DMS53 treated with DMSO at 0.1 percent for 48 hours (cell line): Measurements from ENCODE around the gene AADACL3.
"Not testable (repeated sequence)": the region's sequence is repeated elsewhere in the genome, so short reads cannot be mapped to it uniquely, and the experiment has no call there.

Experiments used
- DNase-seq: peaks from one replicate; lab custom pipeline; 2025; ENCODE audit not compliant: unreplicated experiment; lab: John Stamatoyannopoulos, UW

AADACL3 gene, protein sequence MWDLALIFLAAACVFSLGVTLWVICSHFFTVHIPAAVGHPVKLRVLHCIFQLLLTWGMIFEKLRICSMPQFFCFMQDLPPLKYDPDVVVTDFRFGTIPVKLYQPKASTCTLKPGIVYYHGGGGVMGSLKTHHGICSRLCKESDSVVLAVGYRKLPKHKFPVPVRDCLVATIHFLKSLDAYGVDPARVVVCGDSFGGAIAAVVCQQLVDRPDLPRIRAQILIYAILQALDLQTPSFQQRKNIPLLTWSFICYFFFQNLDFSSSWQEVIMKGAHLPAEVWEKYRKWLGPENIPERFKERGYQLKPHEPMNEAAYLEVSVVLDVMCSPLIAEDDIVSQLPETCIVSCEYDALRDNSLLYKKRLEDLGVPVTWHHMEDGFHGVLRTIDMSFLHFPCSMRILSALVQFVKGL

DNA sequence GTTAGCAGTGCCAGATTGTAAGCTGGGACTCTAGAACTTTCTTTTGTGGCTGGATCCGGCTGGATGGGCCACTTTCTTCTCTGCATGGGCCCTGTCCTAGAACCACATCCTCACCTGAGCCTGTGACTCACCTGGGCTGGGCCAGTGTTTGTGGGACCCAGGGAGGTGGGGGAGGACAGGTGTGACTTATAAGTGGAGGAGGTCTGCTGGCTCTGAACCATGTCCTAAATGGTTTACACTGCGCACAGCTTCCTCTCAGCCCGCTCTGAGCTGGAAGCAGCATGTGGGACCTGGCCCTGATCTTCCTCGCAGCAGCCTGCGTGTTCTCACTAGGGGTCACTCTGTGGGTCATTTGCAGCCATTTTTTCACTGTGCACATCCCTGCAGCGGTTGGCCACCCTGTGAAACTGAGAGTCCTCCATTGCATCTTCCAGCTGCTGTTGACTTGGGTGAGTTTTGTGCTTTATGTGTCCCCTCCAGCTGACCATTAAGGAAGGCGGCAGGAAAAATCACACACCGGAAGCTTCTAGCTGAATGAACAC, at the start of gene AADACL3:
TSS of gene AADACL3 (plus strand) at position 215 of the 542 bp plus-strand sequence. CDS start at position 282, 67 bp downstream.
- DNase-seq = no peak

DNA sequence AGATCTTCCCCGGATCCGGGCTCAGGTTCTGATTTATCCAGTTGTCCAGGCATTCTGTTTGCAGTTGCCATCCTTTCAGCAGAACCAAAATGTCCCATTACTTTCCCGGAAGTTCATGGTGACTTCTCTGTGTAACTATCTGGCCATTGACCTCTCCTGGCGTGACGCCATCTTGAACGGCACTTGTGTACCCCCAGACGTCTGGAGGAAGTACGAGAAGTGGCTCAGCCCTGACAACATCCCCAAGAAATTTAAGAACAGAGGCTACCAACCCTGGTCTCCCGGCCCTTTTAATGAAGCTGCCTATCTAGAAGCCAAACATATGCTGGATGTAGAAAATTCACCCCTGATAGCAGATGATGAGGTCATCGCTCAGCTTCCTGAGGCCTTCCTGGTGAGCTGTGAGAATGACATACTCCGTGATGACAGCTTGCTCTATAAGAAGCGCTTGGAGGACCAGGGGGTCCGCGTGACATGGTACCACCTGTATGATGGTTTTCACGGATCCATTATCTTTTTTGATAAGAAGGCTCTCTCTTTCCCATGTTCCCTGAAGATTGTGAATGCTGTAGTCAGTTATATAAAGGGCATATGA, 49.7 kb upstream of the AADACL3 start:
- DNase-seq = no peak

DNA sequence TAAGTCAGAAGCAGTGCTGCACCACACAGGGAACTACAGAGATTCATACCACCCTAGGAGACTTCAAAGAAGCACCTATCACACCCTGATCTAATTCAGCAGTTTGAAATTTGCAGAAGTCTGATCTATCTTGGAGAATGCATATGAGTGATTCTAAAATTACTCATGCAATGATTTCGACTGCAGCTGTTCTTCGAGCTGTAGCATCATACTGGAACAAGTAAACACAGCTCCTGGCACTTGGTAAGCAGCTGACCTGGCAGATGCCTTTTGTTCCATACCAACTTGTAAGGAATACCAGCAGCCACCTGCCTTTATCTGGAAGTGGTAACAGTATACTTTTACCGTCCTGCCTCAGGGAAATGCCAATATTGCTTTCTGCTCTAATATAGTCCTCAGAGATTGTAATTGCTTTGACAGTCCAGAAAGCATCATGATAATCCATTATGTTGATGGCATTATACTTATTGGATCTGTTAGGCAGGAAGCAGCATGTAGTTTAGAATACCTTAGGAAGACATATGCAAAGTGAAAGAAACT, 46.3 kb upstream of the AADACL3 start:
- DNase-seq = no peak

DNA sequence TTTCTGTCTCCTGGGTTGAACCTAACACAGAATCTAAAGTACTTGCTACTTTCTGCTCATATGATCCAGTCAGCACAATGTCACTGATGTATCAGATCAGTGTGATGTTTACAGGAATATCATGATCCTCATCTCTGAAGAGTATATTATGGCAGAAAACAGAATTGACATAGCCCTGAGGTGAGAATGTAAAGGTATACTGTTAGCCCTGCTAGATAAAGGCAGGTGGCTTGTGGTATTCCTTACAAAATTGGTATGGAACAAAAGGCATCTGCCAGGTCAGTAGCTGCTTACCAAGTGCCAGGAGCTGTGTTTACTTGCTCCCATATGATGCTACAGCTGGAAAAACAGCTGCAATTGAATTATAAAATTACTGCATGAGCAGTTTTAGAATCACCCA, 41.6 kb upstream of the AADACL3 start:
- no peak for DNase-seq

DNA sequence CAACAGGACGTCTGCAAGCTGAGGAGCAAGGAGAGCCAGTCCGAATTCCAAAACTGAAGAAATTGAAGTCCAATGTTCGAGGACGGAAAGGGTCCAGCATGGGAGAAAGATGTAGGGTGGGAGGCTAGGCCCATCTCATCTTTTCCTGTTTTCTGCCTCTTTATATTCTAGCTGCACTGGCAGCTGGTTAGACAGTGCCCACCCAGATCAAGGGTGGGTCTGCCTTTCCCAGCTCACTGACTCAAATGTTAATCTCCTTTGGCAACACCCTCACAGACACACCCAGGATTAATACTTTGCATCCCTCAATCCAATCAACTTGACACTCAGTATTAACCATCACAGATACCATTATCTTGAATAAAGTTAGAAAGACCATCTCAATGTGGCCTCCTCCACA, 39.8 kb upstream of the AADACL3 start:
- DNase-seq = not testable (repeated sequence)

DNA sequence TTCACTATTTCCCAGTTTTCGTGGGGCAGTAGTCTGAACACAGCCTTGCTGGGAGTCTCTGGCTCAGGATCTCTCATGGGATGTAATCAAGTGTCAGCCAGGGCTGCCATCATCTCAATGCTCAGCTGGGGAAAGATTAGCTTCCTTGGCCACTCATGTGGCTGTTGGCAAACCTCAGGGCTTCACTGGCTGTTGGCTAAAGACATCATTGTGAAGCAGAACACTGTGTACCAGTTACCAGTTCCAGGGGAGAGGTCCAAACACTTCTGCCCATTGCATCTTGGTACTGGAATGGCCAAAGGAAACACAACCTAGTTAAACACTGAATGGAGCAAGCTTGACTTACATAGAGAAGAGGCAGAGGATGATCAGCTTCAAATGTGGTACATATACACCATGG, 38.3 kb upstream of the AADACL3 start:
- no peak for DNase-seq

DNA sequence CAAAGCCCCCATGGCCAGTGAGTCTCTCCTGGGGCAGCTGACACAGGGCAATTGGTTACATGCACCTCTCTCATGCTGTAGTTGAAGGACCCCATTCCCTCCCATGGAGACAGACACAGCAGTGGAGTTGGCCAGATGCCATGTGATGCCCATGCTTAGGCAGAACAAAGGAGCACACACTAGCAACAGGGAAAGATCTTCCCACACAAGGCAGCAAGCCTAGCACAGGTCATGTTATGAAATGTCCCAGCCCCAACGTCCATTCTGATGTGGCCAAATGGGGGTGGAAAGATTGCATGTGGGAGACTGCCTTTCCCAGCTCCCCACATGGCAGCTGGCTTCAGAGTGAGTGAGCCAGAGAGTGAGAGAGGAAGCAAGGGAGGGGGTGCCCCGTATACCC, 37.6 kb upstream of the AADACL3 start:
- DNase-seq = no peak

DNA sequence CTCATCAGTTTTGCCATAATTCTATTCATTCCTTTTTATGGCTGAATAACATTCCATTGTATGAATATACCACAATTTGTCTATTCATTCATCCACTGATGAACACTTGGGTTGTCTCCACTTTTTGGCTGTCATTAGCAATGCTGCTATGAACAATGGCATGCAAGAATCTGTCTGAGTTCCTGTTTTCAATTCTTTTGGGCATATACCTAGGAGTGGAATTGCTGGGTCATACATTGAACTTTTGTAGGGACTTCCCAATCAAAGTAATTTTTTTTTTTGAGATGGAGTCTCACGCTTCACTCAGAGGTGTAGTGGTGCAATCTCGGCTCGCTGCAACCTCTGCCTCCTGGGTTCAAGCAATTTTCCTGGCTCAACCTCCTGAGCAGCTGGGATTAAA, 37.1 kb upstream of the AADACL3 start:
- DNase-seq = no peak

DNA sequence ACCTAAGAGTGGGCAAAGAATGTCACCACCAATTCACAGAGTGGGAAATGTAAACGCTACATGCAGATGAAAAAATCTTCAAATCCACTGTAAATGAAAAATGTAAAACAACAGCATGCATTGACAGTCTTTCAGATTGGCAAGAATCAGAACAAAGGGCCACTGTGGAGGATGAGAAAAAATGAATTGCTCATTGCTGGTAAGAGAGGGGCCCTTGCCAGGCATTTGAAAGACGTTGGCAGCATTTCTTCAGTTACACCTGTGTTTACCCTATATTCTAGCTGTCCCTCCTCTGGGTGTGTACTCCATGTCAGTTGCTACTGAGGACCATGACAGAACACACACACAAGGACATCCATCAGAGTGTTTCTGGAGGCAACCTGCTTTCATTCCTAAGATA, 25.8 kb upstream of the AADACL3 start:
- DNase-seq = no peak

DNA sequence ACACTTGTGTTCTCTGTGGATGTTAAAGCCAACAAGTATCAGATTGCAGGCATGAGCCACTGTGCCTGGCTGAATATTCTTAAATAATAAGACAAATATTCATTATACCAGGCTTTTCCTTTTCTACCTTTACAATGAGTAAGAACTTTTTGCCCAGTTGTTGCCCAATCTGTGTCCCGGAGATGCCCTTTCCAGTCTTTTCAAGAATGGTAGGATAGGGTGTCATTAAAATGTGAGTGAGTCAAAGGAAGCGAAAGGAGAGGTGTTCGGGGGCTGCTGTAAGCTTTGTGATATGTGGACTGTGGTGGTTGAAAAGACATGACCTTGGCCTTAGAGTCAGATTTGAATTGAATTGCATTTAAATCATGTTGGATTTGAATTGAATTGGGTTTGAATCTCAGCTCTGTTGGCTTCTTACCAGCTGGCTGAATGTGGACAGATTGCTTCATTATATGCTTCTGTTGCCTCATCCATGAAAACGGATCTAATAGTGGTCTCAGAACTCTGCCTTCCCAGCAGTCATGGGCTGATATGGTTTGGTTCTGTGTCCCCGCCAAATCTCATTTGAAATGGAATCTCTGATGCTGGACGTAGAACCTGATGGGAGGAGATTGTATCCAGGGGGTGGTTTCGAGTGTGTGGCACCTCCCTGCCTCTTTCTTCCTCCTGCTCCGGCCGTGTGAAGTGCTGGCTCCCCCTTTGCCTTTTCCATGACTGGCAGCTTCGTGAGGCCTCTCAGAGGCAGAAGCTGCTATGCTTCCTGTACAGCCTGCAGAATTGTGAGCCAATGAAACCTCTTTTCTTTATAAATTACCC, 22.7 kb upstream of the AADACL3 start:
- no peak for DNase-seq

DNA sequence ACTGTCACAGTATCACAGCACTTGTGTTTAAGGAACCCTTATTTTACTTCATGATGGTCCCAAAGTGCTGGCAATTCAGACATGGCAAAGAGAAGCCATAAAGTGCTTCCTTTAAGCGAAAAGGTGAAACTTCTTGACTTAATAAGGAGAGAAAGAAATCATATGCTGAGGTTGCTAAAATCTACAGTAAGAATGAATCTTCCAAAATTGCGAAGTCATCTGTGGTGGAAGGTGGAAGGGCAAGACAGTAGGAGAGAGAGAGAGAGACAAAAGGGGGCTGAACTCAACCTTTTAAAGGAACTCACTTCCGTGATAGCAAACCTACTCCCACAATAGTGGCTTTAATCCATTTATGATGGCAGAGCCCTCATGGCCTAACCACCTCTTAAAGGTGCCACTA, 19.3 kb upstream of the AADACL3 start:
- DNase-seq = no peak

DNA sequence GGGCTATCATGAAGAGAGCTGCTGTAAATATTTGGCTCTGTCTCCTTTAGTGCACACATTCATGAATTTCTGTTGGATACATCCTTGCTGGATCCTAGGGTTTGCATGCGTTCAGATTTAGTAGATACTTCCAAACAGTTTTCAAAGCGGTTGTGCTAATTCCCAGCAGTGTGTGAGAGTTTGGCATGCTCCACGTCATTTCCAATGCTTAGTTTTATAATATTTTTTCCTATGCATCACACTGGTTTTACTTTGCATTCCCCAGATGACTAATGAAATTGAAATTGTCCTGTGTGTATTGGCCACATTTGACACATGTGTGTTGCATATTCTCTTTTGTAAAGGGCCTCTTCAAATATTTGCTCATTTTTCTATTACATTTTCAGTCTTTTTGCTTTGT, 18.5 kb upstream of the AADACL3 start:
- DNase-seq = no peak

DNA sequence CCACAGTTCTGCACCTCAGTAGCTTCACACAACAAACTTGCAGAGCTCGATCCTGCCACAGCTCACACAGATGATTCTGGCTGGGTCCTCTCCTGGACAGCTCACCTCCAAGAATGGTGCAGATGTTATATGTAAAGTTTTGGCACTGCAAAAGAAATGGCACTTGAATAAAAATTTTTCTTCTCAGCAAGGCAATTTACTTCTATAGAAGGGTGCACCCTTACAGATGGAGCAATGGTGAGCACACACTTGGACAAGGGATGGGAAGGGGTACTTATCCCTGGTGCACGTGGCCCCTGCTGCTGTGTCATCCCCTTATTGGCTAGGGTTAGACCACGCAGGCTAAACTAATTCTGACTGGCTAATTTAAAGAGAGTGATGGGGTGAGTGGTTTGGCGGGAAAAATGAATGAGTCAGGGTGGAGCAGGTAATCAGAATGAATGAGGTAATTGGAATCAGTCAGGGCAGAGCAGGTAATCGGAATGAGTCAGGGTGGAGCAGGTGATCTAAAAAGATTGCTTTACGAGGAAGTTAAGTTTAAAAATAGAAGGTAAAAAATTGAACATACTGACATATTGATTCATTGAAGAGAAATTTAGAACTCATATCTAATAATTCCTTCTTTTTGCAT, 12.0 kb upstream of the AADACL3 start:
- DNase-seq = no peak

DNA sequence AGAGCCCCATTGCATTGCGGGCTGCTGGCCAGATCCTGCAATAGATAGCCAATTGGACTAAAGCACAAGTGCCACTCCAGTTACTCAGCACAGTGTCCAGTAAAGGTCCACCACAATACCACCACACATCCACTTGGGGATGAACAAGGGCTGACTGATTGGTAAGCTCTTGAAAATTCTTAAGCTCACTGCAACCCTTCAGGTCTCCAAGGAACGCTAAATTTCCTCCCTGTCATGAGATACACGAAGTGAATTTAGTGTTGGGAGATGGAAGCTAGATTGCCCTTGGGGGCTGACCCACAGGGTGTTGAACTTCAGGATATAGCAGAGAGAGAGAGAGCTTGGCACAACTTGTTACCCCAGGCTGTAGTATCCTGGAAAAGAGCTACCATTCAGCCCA, 9.8 kb upstream of the AADACL3 start:
- DNase-seq = no peak

DNA sequence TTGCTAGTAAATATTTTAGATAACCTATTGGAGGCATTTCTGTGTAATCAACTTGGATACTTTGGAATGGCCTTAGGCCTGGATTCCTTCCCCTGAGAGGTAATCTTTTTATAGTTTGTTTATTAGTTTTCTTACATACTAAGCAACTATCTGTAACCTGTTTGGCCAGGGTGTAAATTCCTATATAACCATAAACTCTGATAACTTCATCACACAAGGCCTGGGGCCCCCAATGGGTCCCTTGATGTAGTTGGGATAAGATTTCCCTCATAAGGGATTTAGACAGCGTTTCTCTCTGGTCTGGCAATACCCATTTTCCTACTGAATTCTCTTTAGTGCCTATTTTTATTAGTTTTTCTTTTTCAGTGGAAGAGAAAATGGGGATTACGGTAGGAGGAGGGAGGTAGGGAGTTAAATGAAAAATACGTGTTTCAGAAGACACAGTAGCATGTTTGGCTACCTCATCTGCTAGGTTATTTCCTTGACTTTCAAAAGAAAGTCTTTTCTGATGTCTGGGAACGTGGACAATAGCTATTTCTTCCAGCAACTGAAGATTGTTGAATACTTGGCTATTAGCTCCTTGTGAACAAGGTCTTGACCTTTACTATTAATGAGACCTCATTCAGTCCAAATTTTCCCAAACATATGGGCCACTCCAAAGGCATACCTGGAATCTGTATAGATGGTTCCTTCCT, 7.4 kb upstream of the AADACL3 start:
- DNase-seq = no peak

DNA sequence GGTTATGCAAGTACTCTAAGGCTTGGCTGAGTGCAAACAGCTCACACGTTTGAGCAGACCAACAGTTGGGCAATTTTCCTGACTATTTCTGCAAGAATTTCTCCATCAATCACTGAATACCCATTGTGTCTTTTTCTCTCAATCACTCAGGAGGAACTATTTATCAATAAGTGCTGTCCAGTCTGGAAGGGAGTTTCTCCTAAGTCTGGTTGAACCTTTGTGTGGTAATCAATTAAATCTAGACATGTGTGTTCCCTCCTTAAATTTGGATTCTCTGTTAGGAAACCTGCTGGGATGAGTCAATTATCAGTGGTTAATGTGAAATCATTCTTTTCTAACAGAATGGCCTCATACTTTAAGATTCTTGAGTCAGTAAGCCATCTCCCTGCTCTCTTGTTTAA, 6.8 kb upstream of the AADACL3 start:
- DNase-seq = no peak

DNA sequence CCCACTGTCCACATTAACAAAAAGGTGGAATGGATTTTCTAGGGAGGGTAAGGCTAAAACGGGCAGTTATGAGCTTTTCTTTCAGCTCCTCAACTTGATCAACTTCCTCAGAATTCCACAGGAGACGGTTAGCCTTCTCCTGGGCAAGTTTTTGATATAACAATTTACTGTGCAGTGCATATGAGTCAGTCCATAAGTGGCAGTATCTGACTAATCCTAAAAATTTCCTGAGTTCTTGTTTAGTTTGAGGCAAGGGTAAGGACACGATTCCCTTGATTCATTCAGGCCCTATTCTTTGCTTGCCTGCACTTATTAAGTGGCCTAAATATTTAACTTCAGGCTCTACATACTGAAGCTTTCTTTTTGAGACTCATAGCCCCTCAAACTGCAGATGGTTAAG, 6.2 kb upstream of the AADACL3 start:
- DNase-seq = no peak

DNA sequence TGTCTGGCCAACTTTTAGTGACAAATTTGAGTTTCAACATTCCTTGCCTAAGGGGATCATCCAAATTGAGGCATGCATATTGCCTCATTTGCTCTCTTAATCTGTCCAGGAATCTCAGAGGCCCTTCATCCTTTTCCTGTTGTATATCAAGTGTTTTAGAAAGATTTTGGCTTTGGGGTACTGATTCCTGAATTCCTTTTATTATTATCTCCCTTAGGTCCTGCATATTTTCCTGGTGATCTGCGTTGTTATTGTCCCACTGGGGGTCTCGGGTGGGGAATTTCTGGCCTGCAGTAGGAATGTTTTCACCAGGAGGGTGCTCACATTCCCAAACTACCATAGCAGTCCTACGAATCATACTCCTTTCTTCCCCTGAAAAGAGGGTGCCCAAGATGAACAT, 4.4 kb upstream of the AADACL3 start:
- DNase-seq = no peak

DNA sequence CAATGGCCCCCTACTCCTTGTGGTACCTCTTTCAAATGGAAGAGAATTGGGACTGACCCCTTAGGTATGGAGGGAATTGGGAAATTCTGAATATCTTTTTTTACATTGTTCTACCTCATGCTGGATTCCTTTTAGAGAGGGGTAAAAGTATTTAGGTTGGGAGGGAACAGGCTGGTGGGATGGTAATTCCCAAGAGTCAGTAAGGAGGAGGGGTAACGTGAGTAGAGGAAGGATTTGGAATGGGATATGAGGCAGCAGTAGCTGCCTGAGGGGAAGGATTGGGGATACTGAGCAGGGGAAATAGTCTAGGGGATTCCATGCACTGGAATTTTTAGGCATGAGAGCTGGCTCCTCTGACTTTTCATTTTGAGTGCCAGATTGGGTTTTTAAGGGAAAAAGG, 3.8 kb upstream of the AADACL3 start:
- no peak for DNase-seq

DNA sequence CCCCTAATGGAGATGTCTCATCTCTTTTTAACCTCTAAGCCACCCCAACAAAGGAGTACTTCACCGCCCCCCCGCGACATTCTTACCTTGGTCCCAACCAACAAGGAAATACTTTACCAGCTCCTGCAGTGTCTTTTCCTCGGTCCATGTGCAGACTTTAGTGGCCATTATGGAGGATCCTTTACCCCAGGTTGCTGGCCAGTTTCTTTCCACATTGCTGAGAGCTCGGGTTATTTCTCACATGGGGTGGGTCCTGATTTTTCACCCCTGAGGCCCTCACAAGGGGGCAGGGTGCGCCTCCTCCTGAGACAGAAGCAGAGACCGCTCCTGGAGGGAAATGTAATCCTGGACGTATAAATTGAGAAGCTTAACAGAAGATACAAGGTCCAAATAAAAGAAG, 3.0 kb upstream of the AADACL3 start:
- no peak for DNase-seq
